GM12801 (cell line): ENCODE measurements around the gene MAN1A1.

Experiments used
- CTCF ChIP-seq: IDR thresholded peaks from one replicate; pipeline ENCODE4 v1.5.1; 2011; ENCODE audit warnings: control low read depth; ENCODE audit not compliant: insufficient read length; ENCODE audit errors: extremely low read depth

The MAN1A1 gene

GRCh38 chr6:119226089-119226488 lies 123.5 kb downstream of the MAN1A1 start:
- no peak for TF ChIP-seq CTCF

GRCh38 chr6:119224095-119224701 lies 125.4 kb downstream of the MAN1A1 start:
- TF ChIP-seq CTCF: no peak

GRCh38 chr6:119220452-119220851 lies 129.1 kb downstream of the MAN1A1 start:
- no peak for TF ChIP-seq CTCF

- no peak for TF ChIP-seq CTCF
These were observed 131.0 kb downstream of the MAN1A1 start for GRCh38 chr6:119218548-119218947.

- no peak for TF ChIP-seq CTCF
These were observed 133.5 kb downstream of the MAN1A1 start for GRCh38 chr6:119215885-119216590.

GRCh38 chr6:119215309-119215708 lies 134.3 kb downstream of the MAN1A1 start:
- TF ChIP-seq CTCF: no peak

GRCh38 chr6:119210596-119210995 lies 139.0 kb downstream of the MAN1A1 start:
- TF ChIP-seq CTCF: no peak
